ENCODE data around the gene SCN5A. TPM values are rescaled to one million over a fixed set of nuclear protein-coding genes. Genes with fewer than 3 reads are reported as not detected.

Gene SCN5A
- total and polyA plus RNA-seq, 2 of the 4 experiments (the other 2 are of a cell fraction) = 1.9 to 2.0 TPM

DNA sequence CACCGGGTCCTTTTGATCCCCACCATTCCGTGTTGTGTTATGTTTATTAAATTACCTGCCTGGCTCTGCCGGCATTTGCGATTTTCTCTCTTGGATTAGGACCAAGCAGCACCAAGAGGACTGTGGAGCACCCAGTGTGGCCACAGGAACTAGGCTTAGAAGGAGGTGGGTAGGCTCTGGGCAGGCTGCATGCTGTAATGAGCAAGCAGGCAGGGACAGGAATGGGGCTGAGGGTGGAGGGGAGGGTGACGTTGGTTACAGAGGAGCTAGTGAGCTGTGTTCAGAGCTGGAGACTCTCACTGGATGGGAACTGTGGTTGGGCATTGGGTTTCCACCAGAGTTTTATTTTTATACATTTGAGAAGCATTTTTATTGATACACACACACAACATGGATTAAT lies 7.9 kb upstream of the SCN5A start:
- no peaks in the 10 kb centered on the region for H3K36me3 ChIP-seq (ENCODE audit: control insufficient read depth, insufficient read depth, low read length)
- no peak overlapping the region for H3K9ac ChIP-seq (ENCODE audit: low read depth, low read length)
- TF ChIP-seq, protein P1, sequence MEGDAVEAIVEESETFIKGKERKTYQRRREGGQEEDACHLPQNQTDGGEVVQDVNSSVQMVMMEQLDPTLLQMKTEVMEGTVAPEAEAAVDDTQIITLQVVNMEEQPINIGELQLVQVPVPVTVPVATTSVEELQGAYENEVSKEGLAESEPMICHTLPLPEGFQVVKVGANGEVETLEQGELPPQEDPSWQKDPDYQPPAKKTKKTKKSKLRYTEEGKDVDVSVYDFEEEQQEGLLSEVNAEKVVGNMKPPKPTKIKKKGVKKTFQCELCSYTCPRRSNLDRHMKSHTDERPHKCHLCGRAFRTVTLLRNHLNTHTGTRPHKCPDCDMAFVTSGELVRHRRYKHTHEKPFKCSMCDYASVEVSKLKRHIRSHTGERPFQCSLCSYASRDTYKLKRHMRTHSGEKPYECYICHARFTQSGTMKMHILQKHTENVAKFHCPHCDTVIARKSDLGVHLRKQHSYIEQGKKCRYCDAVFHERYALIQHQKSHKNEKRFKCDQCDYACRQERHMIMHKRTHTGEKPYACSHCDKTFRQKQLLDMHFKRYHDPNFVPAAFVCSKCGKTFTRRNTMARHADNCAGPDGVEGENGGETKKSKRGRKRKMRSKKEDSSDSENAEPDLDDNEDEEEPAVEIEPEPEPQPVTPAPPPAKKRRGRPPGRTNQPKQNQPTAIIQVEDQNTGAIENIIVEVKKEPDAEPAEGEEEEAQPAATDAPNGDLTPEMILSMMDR (conservative IDR thresholded peaks at IDR 0.05; ENCODE audit: low read depth, low read length) = no peak
- TF ChIP-seq CEBPB (IDR thresholded peaks at IDR 0.05; ENCODE audit: low read depth, low read length) = no peak
- no peak for TF ChIP-seq POLR2A (IDR thresholded peaks at IDR 0.05; ENCODE audit: low read depth, low read length)
- no peak for TF ChIP-seq NFE2L2 (IDR thresholded peaks at IDR 0.05; ENCODE audit: low read depth, low read length)
- TF ChIP-seq FOS (IDR thresholded peaks at IDR 0.05; ENCODE audit: low read depth, low read length) = no peak
- TF ChIP-seq RFX5 (IDR thresholded peaks at IDR 0.05; ENCODE audit: low read depth, low read length) = no peak
- no peak for TF ChIP-seq MAZ (IDR thresholded peaks at IDR 0.05; ENCODE audit: borderline replicate concordance, low read depth, low read length)
- TF ChIP-seq CHD1 (IDR thresholded peaks at IDR 0.05; ENCODE audit: low read depth, low read length) = no peak
- TF ChIP-seq SMC3 (IDR thresholded peaks at IDR 0.05; ENCODE audit: low read depth, low read length) = no peak
- TF ChIP-seq, protein P2, sequence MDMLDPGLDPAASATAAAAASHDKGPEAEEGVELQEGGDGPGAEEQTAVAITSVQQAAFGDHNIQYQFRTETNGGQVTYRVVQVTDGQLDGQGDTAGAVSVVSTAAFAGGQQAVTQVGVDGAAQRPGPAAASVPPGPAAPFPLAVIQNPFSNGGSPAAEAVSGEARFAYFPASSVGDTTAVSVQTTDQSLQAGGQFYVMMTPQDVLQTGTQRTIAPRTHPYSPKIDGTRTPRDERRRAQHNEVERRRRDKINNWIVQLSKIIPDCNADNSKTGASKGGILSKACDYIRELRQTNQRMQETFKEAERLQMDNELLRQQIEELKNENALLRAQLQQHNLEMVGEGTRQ (IDR thresholded peaks at IDR 0.05; ENCODE audit: low read depth, low read length) = no peak
- TF ChIP-seq, protein P3, sequence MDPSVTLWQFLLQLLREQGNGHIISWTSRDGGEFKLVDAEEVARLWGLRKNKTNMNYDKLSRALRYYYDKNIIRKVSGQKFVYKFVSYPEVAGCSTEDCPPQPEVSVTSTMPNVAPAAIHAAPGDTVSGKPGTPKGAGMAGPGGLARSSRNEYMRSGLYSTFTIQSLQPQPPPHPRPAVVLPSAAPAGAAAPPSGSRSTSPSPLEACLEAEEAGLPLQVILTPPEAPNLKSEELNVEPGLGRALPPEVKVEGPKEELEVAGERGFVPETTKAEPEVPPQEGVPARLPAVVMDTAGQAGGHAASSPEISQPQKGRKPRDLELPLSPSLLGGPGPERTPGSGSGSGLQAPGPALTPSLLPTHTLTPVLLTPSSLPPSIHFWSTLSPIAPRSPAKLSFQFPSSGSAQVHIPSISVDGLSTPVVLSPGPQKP (IDR thresholded peaks at IDR 0.05; ENCODE audit: borderline replicate concordance, low read depth, low read length) = no peak
- TF ChIP-seq RAD21 (IDR thresholded peaks at IDR 0.05; ENCODE audit: low read length) = no peak
- no peak for TF ChIP-seq MAFK (IDR thresholded peaks at IDR 0.05; ENCODE audit: low read depth, low read length)
- TF ChIP-seq MXI1 (IDR thresholded peaks at IDR 0.05; ENCODE audit: borderline replicate concordance, low read depth, low read length) = no peak
- TF ChIP-seq RCOR1 (IDR thresholded peaks at IDR 0.05; ENCODE audit: insufficient replicate concordance, low read length) = no peak
- no peak for TF ChIP-seq BHLHE40 (IDR thresholded peaks at IDR 0.05; ENCODE audit: low read depth, low read length)
- no peak for DNase-seq
- no peak overlapping the region for H3K23ac ChIP-seq (ENCODE audit: low read depth, low read length)
- H2AK5ac ChIP-seq (ENCODE audit: low read depth, low read length) = no peak overlapping the region
- H2BK5ac ChIP-seq (ENCODE audit: low read depth, low read length, poor library complexity, severe bottlenecking) = no peak overlapping the region
- H3K9me3 ChIP-seq (ENCODE audit: control insufficient read depth, insufficient read depth, low read length) = no peaks in the 10 kb centered on the region
- no peaks in the 10 kb centered on the region for H4K20me1 ChIP-seq (ENCODE audit: insufficient read depth, low read length)
- no peak overlapping the region for H3K18ac ChIP-seq (ENCODE audit: low read depth, low read length)
- no peak overlapping the region for H4K5ac ChIP-seq (ENCODE audit: low read depth, low read length)
- intact Hi-C loops (cut with micrococcal nuclease) = loop anchor here (10.0 kb wide), 1 partner anchor 303 kb away; no protein-coding TSS in a partner anchor
- no peaks in the 10 kb centered on the region for H3K79me1 ChIP-seq (ENCODE audit: low read depth in 1 of 2, low read length in 2 of 2)
- no peak for ATAC-seq (ENCODE audit: low read depth)
- H3K27ac ChIP-seq (ENCODE audit: insufficient read depth, low read length) = no peak overlapping the region
- no peak overlapping the region for H2BK120ac ChIP-seq (ENCODE audit: low read depth, low read length)
- H2BK15ac ChIP-seq (ENCODE audit: low read depth, low read length) = no peak overlapping the region
- no TSS peak for BruUV-seq (replicated peaks)
- H2AK9ac ChIP-seq (replicated peaks; ENCODE audit: low read depth, low read length, poor library complexity) = no peak overlapping the region
- no peak overlapping the region for H3K56ac ChIP-seq (ENCODE audit: extremely low read depth, insufficient read depth, low read length)
- H4K91ac ChIP-seq (ENCODE audit: insufficient read depth, low read depth, low read length) = no peak overlapping the region
- no peak overlapping the region for H3K4me3 ChIP-seq (ENCODE audit: insufficient read depth, low read depth, low read length)
- H3K4me2 ChIP-seq (ENCODE audit: low read depth, low read length) = no peak overlapping the region
- in situ Hi-C loops (cut with MboI; ENCODE audit: low sequenced_read_pairs) = no loop called here
- H2BK20ac ChIP-seq (ENCODE audit: low read depth, low read length) = no peak overlapping the region
- peaks cover 42% of the 10 kb centered on the region for H3K27me3 ChIP-seq (ENCODE audit: control insufficient read depth, insufficient read depth, low read length)
- H3K4ac ChIP-seq (ENCODE audit: low read depth, low read length) = no peak overlapping the region
- peak overlapping the region; percentile 37 for H2AFZ ChIP-seq (replicated peaks; ENCODE audit: low read length, poor library complexity)
- no peaks in the 10 kb centered on the region; the same call in 1 of the 2 replicates for H3K9me1 ChIP-seq (ENCODE audit: insufficient read depth, low read length)
- dilution Hi-C loops (cut with HindIII; ENCODE audit: low sequenced_read_pairs, unreplicated experiment) = no loop called here
- 80% methylated on average over 1 of the region's 5 CpGs; no CpG with 5 or more reads in 1 of the 2 experiments for WGBS, 2 experiments (ENCODE audit: extremely low coverage in 2 of 2, insufficient read length in 1 of 2)
- no peak overlapping the region for H3K14ac ChIP-seq (replicated peaks; ENCODE audit: low read depth, low read length)
- POLR2A ChIA-PET (ENCODE audit: unreplicated experiment) = no interaction called here
- H4K8ac ChIP-seq (ENCODE audit: low read depth in 2 of 2, low read length in 2 of 2) = no peak overlapping the region
- CTCF ChIA-PET = interaction anchor here (2.1 kb wide), 1 partner anchor 136 kb away, joined by 4 read pairs; no protein-coding TSS in a partner anchor
- no peaks in the 10 kb centered on the region for H3K4me1 ChIP-seq (ENCODE audit: control insufficient read depth, insufficient read depth, low read length)

Measured in IMR-90 (cell line).